GM21528 (cell line): Measurements from ENCODE around the gene RELL1.

Experiments
- ATAC-seq: cut with Tn5 transposase; IDR thresholded peaks from one replicate; pipeline ENCODE4 v1.9.1; 2021; ENCODE audit warnings: mild to moderate bottlenecking, moderate library complexity; ENCODE audit not compliant: unreplicated experiment, low FRiP score

Gene RELL1, protein sequence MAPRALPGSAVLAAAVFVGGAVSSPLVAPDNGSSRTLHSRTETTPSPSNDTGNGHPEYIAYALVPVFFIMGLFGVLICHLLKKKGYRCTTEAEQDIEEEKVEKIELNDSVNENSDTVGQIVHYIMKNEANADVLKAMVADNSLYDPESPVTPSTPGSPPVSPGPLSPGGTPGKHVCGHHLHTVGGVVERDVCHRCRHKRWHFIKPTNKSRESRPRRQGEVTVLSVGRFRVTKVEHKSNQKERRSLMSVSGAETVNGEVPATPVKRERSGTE

DNA sequence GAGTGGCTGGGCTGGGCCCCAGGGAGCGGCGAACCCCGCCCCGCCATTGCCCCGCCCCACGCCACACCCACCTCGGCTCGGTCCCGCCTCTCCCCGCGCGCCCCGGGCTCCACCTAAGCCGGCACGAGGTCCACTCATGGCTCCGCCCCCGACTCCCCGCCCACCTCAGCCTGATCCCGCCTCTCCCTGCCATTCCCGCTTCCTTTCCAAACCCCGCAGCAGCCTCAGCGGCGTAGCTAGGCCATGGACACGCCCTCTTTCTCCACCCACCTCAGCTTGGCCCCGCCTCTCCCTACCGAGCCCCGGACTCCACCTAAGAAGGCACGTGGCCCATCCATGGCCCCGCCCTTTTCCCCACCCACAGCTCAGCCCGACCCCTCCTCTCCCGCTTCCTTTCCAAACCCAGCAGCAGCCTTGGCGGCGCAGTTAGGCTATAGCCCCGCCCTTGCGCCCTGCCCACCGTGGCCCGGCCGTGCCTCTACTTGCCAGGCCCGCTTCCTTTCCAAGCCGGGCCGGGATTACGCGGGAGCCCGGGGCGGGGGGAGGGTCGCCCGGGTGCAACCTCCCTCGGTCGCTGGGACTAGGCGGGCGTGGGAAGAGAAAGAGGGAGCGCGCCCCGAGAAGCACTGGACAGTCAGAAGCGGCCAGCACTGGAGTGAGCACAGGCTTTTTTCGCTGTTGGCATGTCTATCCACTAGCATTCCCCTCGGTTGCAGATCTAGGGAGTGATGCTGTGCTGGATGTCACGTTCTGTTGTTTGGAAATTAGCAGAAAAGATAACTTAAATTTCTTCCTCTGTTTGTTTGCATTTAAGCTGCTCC is at the start of gene RELL1:
Gene RELL1, minus strand, starts transcription at position 4 of the 821 bp plus-strand sequence. CDS start 89 bp downstream, outside the sequence.
- ATAC-seq = peak; percentile 85

GRCh38 chr4:37735578-37735977 is 49.4 kb upstream of the RELL1 start:
- ATAC-seq = no peak

DNA sequence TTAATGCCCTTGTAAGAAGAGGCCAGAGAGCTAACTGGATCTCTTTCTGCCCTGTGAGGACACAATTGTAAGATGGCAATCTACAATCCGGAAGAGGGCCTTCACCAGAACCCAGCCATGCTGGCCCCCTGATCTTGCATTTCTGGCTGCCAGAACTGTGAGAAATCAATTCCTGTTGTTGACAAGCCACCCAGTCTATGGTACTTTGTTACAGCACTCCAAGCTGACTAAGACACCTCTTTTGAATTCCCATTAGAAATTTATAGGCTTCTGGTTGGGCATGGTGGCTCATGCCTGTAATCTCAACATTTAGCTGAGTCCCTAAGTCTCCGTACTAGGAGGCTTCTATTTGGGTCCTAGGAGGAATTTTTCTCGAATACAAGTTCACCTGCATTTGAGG is 48.8 kb upstream of the RELL1 start:
- no peak for ATAC-seq

GRCh38 chr4:37733240-37733867 is 47.2 kb upstream of the RELL1 start:
- ATAC-seq = no peak

GRCh38 chr4:37732526-37733186 is 46.5 kb upstream of the RELL1 start:
- peak; percentile 55 for ATAC-seq

DNA sequence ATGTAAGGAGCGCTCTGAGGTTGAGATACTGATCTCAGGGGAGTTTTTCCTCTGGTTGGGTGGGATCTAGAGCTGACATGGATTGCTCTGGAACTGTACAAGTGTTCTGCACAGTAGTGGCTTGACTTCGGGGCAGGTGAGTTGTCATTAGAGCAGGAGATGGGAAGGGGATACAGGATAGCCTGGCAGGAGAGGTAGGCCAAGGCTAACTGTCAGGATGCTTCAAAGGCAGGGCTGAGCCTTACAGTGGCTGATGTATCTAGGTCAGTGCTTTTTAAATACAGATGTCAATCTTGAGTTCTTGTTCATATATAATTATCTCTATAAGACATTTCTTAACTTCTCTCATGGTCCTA is 43.5 kb upstream of the RELL1 start:
- ATAC-seq = no peak

GRCh38 chr4:37728064-37728463 is 41.9 kb upstream of the RELL1 start:
- ATAC-seq = no peak

GRCh38 chr4:37727635-37728034 is 41.5 kb upstream of the RELL1 start:
- no peak for ATAC-seq

DNA sequence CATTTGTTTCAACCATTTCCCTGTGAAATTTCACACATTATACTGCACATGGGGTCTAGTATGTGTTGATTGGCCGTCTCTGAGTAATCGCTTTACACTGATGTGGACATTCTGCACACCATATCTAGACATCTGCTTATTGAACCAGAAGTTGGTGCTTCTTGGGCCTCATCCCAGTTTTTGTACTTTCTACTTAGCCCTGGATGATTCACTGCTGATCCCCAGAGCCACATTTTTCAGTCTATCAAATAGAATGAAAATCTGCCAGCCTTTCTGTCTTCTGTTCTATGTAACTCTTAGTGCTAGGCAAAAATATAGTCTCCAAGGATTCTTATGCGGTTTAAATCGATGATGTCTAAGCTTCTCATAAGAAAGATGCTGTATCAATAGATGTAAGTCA is 40.5 kb upstream of the RELL1 start:
- no peak for ATAC-seq

GRCh38 chr4:37725718-37726117 is 39.5 kb upstream of the RELL1 start:
- ATAC-seq = no peak

DNA sequence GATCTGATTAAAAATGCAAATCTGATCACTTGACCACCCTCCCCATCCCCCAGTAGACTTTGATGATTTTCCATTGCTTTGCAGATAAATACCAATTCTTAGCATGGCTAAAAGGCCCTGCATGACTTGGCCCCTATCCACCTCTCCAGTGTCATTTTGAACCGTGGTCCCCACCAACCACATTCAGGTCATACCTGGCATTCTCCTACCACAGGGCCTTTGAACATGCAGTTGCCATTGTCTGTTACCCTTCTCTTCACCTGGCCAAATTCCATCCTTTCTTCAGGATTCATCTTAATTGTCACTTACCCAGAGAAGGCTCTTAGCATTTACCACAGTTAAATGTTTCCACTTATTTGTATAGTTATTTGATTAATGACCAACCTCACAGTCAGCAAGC is 36.9 kb upstream of the RELL1 start:
- no peak for ATAC-seq

- no peak for ATAC-seq
Measured at GRCh38 chr4:37721995-37722638, 35.9 kb upstream of the RELL1 start.

GRCh38 chr4:37719021-37719420 is 32.8 kb upstream of the RELL1 start:
- ATAC-seq = no peak

- ATAC-seq = no peak
Measured at GRCh38 chr4:37717576-37717975, 31.4 kb upstream of the RELL1 start.

DNA sequence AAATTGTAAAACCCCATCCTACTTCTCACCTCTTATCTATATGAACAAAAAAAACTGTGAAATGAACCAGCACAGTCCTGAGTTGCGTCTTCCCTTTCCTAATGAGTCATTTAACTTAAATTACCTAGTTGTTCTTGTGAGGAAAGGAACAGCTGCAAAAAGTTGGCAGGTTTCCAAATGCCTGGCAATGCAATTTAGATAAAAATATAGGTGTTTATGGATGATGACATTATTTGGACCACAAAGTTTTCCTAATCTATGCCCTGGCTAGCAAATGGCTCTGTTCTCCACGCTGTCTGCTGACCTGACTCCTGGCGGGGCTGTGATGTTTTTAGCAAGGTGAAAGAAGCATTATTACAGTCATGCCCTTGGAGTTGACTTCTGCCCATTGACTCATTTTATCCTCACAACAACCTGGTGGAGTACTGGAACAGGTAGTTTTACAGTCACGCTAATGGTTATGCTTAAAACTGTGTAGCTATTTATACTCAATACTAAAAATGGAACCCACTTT is 29.8 kb upstream of the RELL1 start:
- peak; percentile 83 for ATAC-seq

DNA sequence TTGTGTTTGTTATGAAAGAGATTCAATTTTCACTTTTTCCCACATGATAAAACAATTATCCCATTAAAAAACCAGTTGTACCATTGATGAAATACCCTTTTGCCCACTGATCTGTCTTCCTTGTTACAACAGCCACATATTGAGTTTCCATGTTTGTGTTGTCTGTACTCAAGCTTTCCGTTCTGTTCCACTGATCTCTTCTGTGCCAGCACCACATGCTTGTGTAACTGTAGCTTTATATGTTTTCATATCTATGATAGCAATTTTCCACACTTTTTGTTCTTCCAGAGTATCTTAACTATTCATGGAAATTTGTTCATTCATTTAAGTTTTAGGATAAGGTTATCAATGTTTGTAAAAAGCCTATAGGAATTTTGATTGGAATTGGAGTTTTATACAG is 24.3 kb upstream of the RELL1 start:
- no peak for ATAC-seq

GRCh38 chr4:37706032-37706431 is 19.9 kb upstream of the RELL1 start:
- ATAC-seq = no peak

- ATAC-seq = no peak
Measured at GRCh38 chr4:37705571-37705970, 19.4 kb upstream of the RELL1 start.

DNA sequence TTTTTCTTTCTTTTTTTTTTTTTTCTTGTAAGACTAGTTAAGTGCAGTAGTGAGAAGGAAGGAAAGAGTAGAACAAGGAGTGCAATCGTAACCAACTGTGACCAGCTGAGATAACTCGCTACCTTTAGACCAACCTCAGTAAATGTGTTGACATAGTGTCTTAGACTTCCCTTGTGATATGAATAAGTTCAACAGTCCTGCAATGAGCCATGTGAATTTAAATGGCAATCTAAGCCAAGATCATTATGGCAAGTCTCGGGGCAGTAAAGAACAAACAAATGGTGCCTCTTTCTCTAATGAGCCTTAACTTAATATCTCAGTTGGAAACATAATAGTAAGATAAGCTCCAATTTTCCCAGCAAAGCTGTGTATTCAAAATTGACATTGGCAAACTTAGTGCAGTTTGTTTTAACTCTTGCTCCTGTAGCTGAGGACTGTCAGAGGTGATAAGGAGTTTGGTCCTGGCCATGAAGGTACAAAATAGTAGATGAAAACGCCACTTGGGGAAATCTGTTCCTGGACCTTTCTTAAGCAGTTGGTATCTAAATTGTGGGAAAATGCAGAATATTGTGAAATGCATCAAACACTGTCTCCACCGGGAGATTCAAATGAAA is 13.8 kb upstream of the RELL1 start:
- no peak for ATAC-seq

GRCh38 chr4:37697566-37697965 is 11.4 kb upstream of the RELL1 start:
- no peak for ATAC-seq
